T-helper 1 cell treated with Interleukin-12 subunit alpha and Interleukin-12 subunit beta and Interleukin-4 antibody, amounts not matched to agents 30 ng/mL and 1 ng/mL, for 36 hours (primary cell): ENCODE data around the gene ZIC2. TPM values are rescaled to one million over a fixed set of nuclear protein-coding genes. Genes with fewer than 3 reads are reported as not detected.
"Not testable (repeated sequence)": the region's sequence is repeated elsewhere in the genome, so short reads cannot be mapped to it uniquely, and the experiment has no call there.

Experiments used
- intact Hi-C: fragments of 100-400 bp; cut with micrococcal nuclease; formaldehyde crosslinking; loops from one replicate; pipeline ENCODE4 v1.15.1; 2024
- total RNA-seq: library from RNA; stranded (reverse); gene quantifications from 2 replicates; pipeline ENCODE4 v1.2.3, GENCODE V29; 2022

Gene ZIC2
- total RNA-seq: 1.7 and 2.1 TPM in 2 replicates

GRCh38 chr13:99981735-99982035 is at the start of gene ZIC2:
Gene ZIC2 (plus strand): TSS chr13:99981784. CDS start chr13:99982065, 281 bp downstream.
- intact Hi-C loops: loop anchor here (5.0 kb wide), 1 partner anchor 484 kb away; no protein-coding TSS in a partner anchor

DNA sequence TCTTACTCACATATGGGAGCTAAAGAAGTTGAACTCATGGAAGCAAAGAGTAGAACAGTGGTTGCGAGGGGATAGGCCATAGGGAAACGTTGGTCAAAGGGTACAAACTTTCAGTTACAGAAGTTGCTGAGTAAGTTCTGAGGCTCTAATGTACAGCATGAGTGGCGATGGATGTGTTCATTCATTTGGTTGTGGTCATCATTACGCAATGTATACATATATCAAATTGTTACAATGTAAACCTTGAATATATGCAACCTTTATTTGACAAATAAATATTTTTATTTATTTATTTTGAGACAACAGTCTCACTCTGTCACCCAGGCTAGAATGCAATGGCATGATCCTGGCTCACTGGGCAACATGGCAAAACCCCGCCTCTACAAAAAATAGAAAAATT is 48.7 kb upstream of the ZIC2 start:
- intact Hi-C loops: no loop called here

GRCh38 chr13:99935772-99936171 is 45.8 kb upstream of the ZIC2 start:
- intact Hi-C loops: no loop called here

DNA sequence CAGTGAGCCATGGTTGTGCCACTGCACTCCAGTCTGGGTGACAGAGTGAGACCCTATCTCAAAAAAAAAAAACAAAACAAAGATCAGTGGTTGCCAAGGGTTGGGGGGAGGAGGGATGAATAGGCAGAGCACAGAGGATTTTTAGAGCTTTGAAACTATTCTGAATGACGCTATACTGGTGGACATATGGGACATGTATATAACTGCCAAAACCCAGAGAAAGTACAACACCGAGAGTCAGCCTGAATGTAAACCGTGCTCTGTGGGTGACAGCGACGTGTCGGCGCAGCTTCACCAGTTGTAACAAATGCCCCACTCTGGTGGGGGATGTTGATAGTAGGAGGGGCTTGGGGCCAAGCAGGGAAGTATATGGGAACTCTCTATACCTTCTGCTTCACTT is 42.9 kb upstream of the ZIC2 start:
- intact Hi-C loops: no loop called here

- intact Hi-C loops: no loop called here
Observed at GRCh38 chr13:99941086-99941485, 40.5 kb upstream of the ZIC2 start.

GRCh38 chr13:99941911-99942310 is 39.7 kb upstream of the ZIC2 start:
- intact Hi-C loops: no loop called here

GRCh38 chr13:99944102-99944501 is 37.5 kb upstream of the ZIC2 start:
- intact Hi-C loops: no loop called here

- intact Hi-C loops: no loop called here
Observed at GRCh38 chr13:99944606-99945005, 37.0 kb upstream of the ZIC2 start.

GRCh38 chr13:99945515-99945914 is 36.1 kb upstream of the ZIC2 start:
- intact Hi-C loops: not testable (repeated sequence)

GRCh38 chr13:99947666-99948065 is 33.9 kb upstream of the ZIC2 start:
- intact Hi-C loops: no loop called here

DNA sequence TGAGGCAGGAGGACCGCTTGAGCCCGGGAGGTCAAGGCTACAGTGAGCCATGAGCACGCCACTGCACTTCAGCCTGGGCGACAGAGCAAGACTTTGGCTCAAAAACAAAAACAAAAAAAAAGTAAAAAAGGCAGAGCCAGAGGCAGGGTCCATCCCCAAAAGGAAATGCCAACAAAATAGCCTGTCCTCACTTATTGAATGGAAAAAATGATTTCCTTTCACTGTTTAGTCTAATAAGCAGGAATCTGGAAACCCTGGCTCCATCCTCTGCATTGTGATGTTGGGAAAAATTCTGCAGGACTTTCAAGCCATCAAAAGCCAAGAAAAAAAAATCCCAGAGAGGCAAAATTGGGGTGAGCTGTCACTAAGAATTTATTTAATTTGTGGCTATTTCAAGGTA is 33.2 kb upstream of the ZIC2 start:
- intact Hi-C loops: no loop called here

DNA sequence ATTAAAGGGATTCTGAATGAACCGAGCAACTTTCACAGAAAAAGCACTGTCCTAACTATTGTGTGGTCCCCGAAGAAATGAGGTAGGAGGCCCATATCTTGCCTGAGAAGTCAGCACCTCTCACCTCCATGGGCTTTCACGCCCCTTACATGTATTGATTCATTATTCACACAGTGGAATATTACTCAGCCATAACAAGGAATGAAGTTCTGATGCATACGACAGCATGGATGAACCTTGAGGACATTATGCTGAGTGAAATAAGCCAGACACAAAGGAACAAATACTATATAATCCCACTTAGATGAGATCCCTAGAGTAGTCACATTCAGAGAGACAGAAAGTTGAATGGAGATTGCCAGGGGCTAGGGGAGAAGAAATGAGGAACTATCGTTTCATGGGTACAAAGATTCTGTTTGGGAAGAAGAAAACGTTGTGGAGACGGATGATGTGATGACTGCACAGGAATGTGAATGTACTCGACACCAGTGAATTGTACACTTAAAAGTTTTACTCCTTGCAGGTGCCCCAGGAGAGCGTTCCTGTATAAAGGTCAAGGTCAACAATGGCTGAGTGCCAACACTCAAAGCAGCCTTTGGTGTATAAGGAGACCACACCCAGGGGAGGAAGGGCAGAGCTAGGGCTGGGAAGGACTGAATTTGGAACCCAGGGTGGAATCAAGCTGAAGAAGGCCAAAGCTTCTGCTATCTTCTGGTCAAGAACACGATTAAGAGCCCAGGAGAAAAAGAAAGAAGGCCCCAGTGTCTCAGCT is 32.5 kb upstream of the ZIC2 start:
- intact Hi-C loops: no loop called here

GRCh38 chr13:99949679-99950413 is 31.7 kb upstream of the ZIC2 start:
- intact Hi-C loops: no loop called here

- intact Hi-C loops: not testable (repeated sequence)
Observed at GRCh38 chr13:99951666-99952065, 29.9 kb upstream of the ZIC2 start.

GRCh38 chr13:99953138-99953755 is 28.3 kb upstream of the ZIC2 start:
- intact Hi-C loops: no loop called here

- intact Hi-C loops: no loop called here
Observed at GRCh38 chr13:99955107-99955746, 26.4 kb upstream of the ZIC2 start.

- intact Hi-C loops: loop anchor here (2.0 kb wide), 1 partner anchor 299 kb away; no protein-coding TSS in a partner anchor
Observed at GRCh38 chr13:99955747-99956472, 25.7 kb upstream of the ZIC2 start.

DNA sequence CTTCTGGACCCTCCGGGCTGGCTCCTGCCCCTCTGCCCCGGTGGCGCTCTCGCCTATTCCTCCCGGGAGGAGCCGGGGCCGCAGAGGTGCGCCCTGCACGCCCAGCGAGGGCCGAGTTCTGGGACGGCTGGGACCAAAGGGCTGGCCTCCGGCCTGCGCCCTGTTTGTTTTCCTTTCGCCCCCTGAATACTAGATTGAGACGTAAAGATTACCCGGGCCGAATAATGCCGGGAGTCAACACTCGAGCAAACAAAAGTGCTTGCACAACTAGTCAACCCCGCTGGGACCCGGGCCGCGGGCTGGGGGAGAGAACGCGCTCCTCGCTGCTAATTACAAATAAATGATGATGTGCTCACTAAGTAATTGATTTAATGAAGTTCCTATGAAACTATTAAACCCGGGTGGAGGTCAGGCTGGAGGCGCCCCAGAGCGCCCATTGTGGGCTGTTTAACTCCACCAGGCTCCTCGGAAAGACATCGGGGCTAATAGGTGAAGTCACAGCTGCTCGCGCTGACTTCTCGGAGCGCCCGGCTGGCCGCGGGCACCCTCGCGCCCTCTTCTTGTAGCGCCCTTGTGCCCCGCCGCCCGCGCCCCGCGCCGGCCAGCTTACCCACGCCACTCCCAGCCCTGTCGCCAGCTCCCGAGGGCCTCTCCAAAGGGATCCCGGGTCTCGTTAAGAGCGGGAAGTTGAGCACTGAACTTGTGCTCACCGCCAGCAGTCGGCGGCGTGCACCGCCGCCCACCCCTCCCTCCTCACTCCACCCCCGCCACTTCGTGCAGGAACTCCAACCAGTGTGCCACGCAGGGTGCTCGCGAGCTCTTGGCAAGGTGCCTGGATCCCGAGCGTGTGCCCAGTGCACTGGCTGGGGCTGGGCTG is 24.9 kb upstream of the ZIC2 start:
- intact Hi-C loops: loop anchor here (2.0 kb wide), 1 partner anchor 300 kb away; no protein-coding TSS in a partner anchor

GRCh38 chr13:99958406-99959126 is 23.0 kb upstream of the ZIC2 start:
- intact Hi-C loops: loop anchor here (2.0 kb wide), 1 partner anchor 36 kb away; no protein-coding TSS in a partner anchor
